Liver (tissue), 3 donors: Measurements from ENCODE around the gene IRF9.

ENCODE experiments used
- FOXA1 ChIP-seq: IDR thresholded peaks from 2 replicates; pipeline ENCODE4 v1.6.1; 2016; ENCODE audit warnings: antibody characterized with exemption
- GABPA ChIP-seq, 2 donors: IDR thresholded peaks in 1 of 2; conservative IDR thresholded peaks in 1 of 2; 2 replicates each; pipeline ENCODE4 v1.6.1; 2016; ENCODE audit warnings: antibody characterized with exemption in 2 of 2, mild to moderate bottlenecking in 1 of 2, moderate library complexity in 1 of 2
- HNF4A ChIP-seq, 2 donors: conservative IDR thresholded peaks; 2 replicates each; pipeline ENCODE4 v1.6.1; 2016; ENCODE audit warnings: antibody characterized with exemption in 2 of 2, mild to moderate bottlenecking in 2 of 2
- JUND ChIP-seq, 2 donors: IDR thresholded peaks; 2 replicates each; pipeline ENCODE4 v1.6.1; 2016; ENCODE audit warnings: antibody characterized with exemption in 2 of 2
- MAX ChIP-seq: IDR thresholded peaks from 2 replicates; pipeline ENCODE4 v1.6.1; 2016; ENCODE audit warnings: antibody characterized with exemption
- NR2F2 ChIP-seq: IDR thresholded peaks from 2 replicates; pipeline ENCODE4 v1.6.1; 2016; ENCODE audit warnings: antibody characterized with exemption
- RAD21 ChIP-seq, 2 donors: IDR thresholded peaks; 2 replicates each; pipeline ENCODE4 v1.6.1; 2016; ENCODE audit warnings: antibody characterized with exemption in 2 of 2, mild to moderate bottlenecking in 2 of 2
- REST ChIP-seq: IDR thresholded peaks from 2 replicates; pipeline ENCODE4 v1.6.1; 2016; ENCODE audit warnings: antibody characterized with exemption, mild to moderate bottlenecking
- RXRA ChIP-seq, 2 donors: IDR thresholded peaks; 2 replicates each; pipeline ENCODE4 v1.6.1; 2017 to 2018; ENCODE audit warnings: antibody characterized with exemption in 2 of 2, mild to moderate bottlenecking in 1 of 2
- TAF1 ChIP-seq: conservative IDR thresholded peaks from 2 replicates; pipeline ENCODE4 v1.6.1; 2016; ENCODE audit warnings: antibody characterized with exemption, mild to moderate bottlenecking
- YY1 ChIP-seq: IDR thresholded peaks from 2 replicates; pipeline ENCODE4 v1.6.1; 2016; ENCODE audit warnings: antibody characterized with exemption, mild to moderate bottlenecking
- ZBTB33 ChIP-seq: IDR thresholded peaks from 2 replicates; pipeline ENCODE4 v1.6.1; 2016; ENCODE audit warnings: antibody characterized with exemption
- TF ChIP-seq, protein P1 (sequence below): fragments of 150-350 bp; IDR thresholded peaks from 2 replicates; pipeline ENCODE4 v1.5.1; 2017; ENCODE audit warnings: improper control_type of control experiment, low read depth, low read length; ENCODE audit not compliant: missing input control
- TF ChIP-seq, protein P2 (sequence below): IDR thresholded peaks from 2 replicates; pipeline ENCODE4 v1.6.1; 2016; ENCODE audit warnings: antibody characterized with exemption
- donor health status: healthy.
- donor health status: healthy.

GRCh38 chr14:24185741-24186140 lies 24.7 kb downstream of the IRF9 start:
- TF ChIP-seq, protein P1, sequence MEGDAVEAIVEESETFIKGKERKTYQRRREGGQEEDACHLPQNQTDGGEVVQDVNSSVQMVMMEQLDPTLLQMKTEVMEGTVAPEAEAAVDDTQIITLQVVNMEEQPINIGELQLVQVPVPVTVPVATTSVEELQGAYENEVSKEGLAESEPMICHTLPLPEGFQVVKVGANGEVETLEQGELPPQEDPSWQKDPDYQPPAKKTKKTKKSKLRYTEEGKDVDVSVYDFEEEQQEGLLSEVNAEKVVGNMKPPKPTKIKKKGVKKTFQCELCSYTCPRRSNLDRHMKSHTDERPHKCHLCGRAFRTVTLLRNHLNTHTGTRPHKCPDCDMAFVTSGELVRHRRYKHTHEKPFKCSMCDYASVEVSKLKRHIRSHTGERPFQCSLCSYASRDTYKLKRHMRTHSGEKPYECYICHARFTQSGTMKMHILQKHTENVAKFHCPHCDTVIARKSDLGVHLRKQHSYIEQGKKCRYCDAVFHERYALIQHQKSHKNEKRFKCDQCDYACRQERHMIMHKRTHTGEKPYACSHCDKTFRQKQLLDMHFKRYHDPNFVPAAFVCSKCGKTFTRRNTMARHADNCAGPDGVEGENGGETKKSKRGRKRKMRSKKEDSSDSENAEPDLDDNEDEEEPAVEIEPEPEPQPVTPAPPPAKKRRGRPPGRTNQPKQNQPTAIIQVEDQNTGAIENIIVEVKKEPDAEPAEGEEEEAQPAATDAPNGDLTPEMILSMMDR = no peak
- TF ChIP-seq MAX = no peak
- no peak for TF ChIP-seq ZBTB33
- no peak for TF ChIP-seq RAD21 (IDR thresholded peaks at IDR 0.05)
- no peak for TF ChIP-seq TAF1
- no peak for TF ChIP-seq GABPA (IDR thresholded peaks at IDR 0.05 in 1 of 2, conservative IDR thresholded peaks at IDR 0.05 in 1 of 2)
- no peak for TF ChIP-seq NR2F2
- TF ChIP-seq REST = no peak
- TF ChIP-seq, protein P2, sequence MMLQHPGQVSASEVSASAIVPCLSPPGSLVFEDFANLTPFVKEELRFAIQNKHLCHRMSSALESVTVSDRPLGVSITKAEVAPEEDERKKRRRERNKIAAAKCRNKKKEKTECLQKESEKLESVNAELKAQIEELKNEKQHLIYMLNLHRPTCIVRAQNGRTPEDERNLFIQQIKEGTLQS = no peak
- TF ChIP-seq JUND (IDR thresholded peaks at IDR 0.05) = no peak
- TF ChIP-seq YY1 = no peak
- no peak for TF ChIP-seq FOXA1
- TF ChIP-seq RXRA (IDR thresholded peaks at IDR 0.05) = no peak
- no peak for TF ChIP-seq HNF4A (conservative IDR thresholded peaks at IDR 0.05)
